Measurements from ENCODE around the gene NPHP4. TPM values are rescaled to one million over a fixed set of nuclear protein-coding genes. Genes with fewer than 3 reads are reported as not detected.
"Not testable (repeated sequence)": the region's sequence is repeated elsewhere in the genome, so short reads cannot be mapped to it uniquely, and the experiment has no call there.

NPHP4 gene
- total RNA-seq, 4 donors from 2014 or later, result 1.1 to 10.4 (median 1.8) TPM

DNA sequence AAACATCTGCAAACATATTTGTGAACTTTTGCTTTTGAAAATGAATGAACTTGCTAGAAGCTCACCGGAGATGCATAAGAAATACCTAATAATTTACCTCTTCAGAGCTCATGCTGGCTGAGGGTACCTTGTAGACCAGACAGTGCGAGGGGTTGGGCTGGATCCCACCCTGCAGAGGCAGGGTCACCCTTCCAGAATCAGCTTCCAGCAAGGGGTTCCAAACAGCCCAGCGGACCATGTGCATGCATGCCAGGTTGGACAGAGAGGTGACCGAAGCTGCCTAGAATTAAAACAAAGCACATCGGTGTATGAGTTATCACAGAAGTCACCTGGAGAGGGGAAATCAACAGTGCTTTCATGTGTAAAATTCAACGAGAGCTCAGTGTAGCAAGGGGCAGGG lies 59.2 kb downstream of the NPHP4 start:
- Histone ChIP-seq H3K9me3 (no peaks in the 10 kb centered on the region), H3K27ac (no peak overlapping the region), H3K36me3 (no peaks in the 10 kb centered on the region), H3K4me1 (no peaks in the 10 kb centered on the region), H3K27me3 (no peaks in the 10 kb centered on the region), H3K4me3 (no peak overlapping the region)
- in situ Hi-C loops (cut with MboI; ENCODE audit: low sequenced_read_pairs in 4 of 4), result loop anchor here in 1 of 4 donors (25.0 kb wide), 1 partner anchor 421 kb away; no protein-coding TSS in a partner anchor
- DNase-seq (no peak), ATAC-seq (no peak)
- intact Hi-C loops (cut with DNase I; ENCODE audit: low total_unique reads), result no loop called here
- no peak for TF ChIP-seq POLR2A (IDR thresholded peaks at IDR 0.05)
- TF ChIP-seq, protein P1, sequence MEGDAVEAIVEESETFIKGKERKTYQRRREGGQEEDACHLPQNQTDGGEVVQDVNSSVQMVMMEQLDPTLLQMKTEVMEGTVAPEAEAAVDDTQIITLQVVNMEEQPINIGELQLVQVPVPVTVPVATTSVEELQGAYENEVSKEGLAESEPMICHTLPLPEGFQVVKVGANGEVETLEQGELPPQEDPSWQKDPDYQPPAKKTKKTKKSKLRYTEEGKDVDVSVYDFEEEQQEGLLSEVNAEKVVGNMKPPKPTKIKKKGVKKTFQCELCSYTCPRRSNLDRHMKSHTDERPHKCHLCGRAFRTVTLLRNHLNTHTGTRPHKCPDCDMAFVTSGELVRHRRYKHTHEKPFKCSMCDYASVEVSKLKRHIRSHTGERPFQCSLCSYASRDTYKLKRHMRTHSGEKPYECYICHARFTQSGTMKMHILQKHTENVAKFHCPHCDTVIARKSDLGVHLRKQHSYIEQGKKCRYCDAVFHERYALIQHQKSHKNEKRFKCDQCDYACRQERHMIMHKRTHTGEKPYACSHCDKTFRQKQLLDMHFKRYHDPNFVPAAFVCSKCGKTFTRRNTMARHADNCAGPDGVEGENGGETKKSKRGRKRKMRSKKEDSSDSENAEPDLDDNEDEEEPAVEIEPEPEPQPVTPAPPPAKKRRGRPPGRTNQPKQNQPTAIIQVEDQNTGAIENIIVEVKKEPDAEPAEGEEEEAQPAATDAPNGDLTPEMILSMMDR (IDR thresholded peaks at IDR 0.05 in 4 of 5, conservative IDR thresholded peaks at IDR 0.05 in 1 of 5), result no peak

DNA sequence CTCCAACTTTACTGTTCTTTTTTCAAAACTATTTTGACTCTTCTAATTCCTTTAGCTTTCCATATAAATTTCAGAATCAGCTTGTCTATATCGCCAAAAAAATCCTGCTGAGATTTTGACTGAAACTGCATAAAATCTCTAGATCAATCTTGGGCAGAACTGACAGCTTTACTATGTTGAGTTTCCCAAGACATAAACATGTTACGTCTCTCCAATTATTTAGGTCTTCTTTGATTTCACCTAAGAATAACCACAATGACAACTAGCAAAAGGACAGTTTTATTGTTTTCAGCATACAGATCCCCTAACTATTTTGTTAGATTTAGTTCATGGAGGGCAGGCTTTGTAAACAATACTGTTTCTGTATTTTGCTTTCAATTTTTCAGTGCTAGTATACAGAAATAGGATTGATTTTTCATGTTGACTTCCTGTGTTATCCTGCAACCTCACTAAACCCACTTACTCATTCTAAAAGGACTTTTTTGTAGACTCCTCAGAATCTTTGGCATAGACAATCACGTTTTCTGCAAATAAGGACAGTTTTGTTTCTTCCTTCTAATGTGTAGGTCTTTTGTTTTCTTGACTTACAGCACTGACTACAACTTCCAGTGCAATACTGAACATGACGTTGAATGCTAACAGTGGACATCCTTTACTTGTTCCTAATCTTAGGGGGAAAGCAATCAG lies 63.4 kb downstream of the NPHP4 start:
- intact Hi-C loops (cut with DNase I; ENCODE audit: low total_unique reads) (no loop called here), in situ Hi-C loops (cut with MboI; ENCODE audit: low sequenced_read_pairs in 4 of 4) (loop anchor here in 1 of 4 donors (25.0 kb wide), 1 partner anchor 417 kb away; no protein-coding TSS in a partner anchor)
- no peaks in the 10 kb centered on the region for H3K27me3 ChIP-seq
- no peaks in the 10 kb centered on the region for H3K36me3 ChIP-seq
- no peak overlapping the region for H3K27ac ChIP-seq
- H3K9me3 ChIP-seq, result no peaks in the 10 kb centered on the region
- no peak overlapping the region for H3K4me3 ChIP-seq
- ATAC-seq (no peak), DNase-seq (no peak)
- TF ChIP-seq POLR2A (IDR thresholded peaks at IDR 0.05), result no peak
- TF ChIP-seq, protein P1 (IDR thresholded peaks at IDR 0.05 in 4 of 5, conservative IDR thresholded peaks at IDR 0.05 in 1 of 5), result no peak
- no peaks in the 10 kb centered on the region for H3K4me1 ChIP-seq

DNA sequence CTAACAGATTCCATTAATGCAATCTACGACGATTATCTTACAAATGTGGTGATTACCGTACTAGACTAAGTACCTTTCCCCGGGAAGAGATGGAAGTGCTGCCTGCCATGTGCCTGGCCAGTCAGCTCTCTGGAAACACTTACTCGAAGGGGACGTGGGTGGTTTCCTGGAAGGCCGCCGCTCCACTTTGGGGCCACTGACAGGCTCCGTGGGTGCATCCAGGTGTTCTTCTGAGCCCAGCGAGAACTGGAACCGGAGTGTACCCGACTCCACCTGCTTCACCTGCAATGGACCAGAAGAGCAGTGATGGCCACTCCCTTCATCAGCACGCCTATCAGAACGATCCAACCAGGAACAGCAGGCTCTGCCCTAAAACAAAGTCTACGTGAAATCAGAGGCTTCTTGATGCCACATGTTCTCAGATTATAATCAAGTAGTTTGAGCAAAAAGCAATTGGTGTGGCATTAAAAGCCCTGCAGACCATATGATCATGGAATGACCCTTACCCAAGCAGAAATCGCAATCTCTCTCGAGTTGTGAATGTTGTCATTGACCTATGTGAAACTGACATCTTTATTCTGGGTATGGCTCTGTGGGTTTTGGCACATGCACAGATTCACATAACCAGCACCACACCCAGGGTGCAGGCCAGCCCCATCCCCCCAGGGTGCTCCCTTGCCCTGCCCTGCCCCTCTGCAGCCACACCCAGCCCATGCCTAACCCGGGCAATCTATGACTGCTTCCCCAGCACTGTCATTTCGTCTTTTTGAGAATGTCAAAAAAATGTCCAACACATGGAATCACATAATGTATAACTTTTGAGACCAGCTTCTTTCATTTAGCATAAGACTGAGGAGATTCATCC lies 64.5 kb downstream of the NPHP4 start:
- H3K27me3 ChIP-seq, result no peaks in the 10 kb centered on the region
- no peaks in the 10 kb centered on the region for H3K9me3 ChIP-seq
- no peak overlapping the region for H3K27ac ChIP-seq
- in situ Hi-C loops (cut with MboI; ENCODE audit: low sequenced_read_pairs in 4 of 4), result loop anchor here in 1 of 4 donors (25.0 kb wide), 1 partner anchor 415 kb away; no protein-coding TSS in a partner anchor
- ATAC-seq (no peak), DNase-seq (no peak)
- H3K4me1 ChIP-seq, result no peaks in the 10 kb centered on the region
- no peak for TF ChIP-seq POLR2A (IDR thresholded peaks at IDR 0.05)
- TF ChIP-seq, protein P1 (IDR thresholded peaks at IDR 0.05 in 4 of 5, conservative IDR thresholded peaks at IDR 0.05 in 1 of 5), result no peak
- H3K36me3 ChIP-seq, result no peaks in the 10 kb centered on the region
- intact Hi-C loops (cut with DNase I; ENCODE audit: low total_unique reads), result no loop called here
- no peak overlapping the region for H3K4me3 ChIP-seq

DNA sequence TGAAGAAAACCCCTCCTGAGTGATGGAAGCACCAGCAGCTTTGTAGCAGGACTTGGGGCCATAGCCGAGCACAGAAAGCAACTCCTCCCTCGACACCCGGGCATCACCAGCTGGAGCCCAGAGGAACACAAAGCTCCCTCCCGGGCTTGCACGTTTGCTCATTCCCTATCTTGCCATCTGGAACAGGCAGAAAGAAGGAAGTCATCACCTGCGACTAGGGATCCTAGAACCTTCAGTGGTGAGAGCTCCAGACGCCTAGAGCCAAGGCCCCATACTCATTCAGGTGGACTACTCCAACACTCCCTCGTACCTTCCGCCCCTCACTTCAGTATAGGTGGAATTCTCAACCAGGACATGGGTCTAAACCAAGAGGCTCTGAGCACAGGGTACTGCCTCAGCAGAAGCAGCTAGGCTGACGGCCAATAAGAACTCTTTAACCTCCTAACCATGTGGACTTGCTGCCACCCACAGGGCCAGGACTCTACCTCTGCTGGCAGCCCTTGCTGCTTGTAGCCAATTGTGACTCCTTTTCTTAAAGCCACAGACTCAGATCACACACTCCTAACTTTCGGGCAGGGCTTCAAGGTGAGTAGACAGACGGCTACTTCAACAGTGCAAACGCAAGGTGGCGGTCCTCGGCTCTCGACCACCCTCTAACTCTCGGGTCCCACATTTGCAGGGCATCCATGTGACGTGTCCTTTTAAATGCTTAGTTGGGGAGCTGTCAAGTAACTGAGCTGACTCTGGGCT lies 65.4 kb downstream of the NPHP4 start:
- in situ Hi-C loops (cut with MboI; ENCODE audit: low sequenced_read_pairs in 4 of 4) (loop anchor here in 1 of 4 donors (25.0 kb wide), 1 partner anchor 415 kb away; no protein-coding TSS in a partner anchor), intact Hi-C loops (cut with DNase I; ENCODE audit: low total_unique reads) (no loop called here)
- H3K4me3 ChIP-seq, result no peak overlapping the region
- TF ChIP-seq, protein P1 (IDR thresholded peaks at IDR 0.05 in 4 of 5, conservative IDR thresholded peaks at IDR 0.05 in 1 of 5), result no peak
- no peak for TF ChIP-seq POLR2A (IDR thresholded peaks at IDR 0.05)
- DNase-seq, result no peak
- no peaks in the 10 kb centered on the region for H3K9me3 ChIP-seq
- H3K36me3 ChIP-seq, result no peaks in the 10 kb centered on the region
- no peak overlapping the region for H3K27ac ChIP-seq
- H3K27me3 ChIP-seq, result no peaks in the 10 kb centered on the region
- ATAC-seq, result no peak
- H3K4me1 ChIP-seq, result no peaks in the 10 kb centered on the region

DNA sequence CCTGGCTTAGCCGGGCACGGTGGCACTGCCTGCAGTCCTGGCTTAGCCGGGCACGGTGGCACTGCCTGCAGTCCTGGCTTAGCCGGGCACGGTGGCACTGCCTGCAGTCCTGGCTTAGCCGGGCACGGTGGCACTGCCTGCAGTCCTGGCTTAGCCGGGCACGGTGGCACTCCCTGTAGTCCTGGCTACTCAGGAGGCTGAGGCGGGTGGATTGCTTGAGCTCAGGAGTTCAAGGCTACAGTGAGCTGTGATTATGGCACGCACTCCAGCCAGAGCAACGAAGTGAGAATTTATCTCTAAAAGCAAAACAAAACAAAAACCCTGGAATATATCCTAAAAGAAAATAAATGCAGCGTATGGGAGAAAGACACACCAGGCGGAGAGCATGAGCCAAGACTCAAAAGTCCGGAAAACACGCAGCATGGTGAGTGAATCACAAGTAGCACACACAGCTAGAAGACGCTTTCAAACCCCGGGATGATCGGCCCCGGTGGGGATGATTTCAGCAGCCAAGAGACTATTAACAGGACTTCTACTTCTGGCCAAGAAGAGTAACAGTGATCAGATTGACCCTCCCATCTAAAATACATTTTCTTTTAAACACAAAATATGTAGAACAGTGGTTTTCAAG lies 69.4 kb downstream of the NPHP4 start:
- ATAC-seq; H3K9me3 ChIP-seq; H3K36me3 ChIP-seq; H3K27ac ChIP-seq; intact Hi-C loops (cut with DNase I; ENCODE audit: low total_unique reads); H3K4me1 ChIP-seq; DNase-seq; H3K27me3 ChIP-seq; H3K4me3 ChIP-seq: not testable (repeated sequence)
- in situ Hi-C loops (cut with MboI; ENCODE audit: low sequenced_read_pairs in 4 of 4), result loop anchor here in 2 of 4 donors (25.0 kb wide), 1 partner anchor 411 kb away; no protein-coding TSS in a partner anchor
